Loucy (cell line): ENCODE results near the gene LTB.
A peak's percentile ranks its signal among the peaks of the same experiment; 100 is the strongest.

ENCODE experiments used
- H2AFZ ChIP-seq: fragments of 200-600 bp; sonication (generic); 2 replicates; pipeline ENCODE4 v1.6.0; 2016; ENCODE audit warnings: antibody characterized with exemption, mild to moderate bottlenecking, low read length, moderate library complexity
- H3F3A ChIP-seq: fragments of 200-600 bp; 2 replicates; pipeline ENCODE4 v1.6.0; 2016; ENCODE audit warnings: antibody characterized with exemption, low read depth, mild to moderate bottlenecking
- H3K27me3 ChIP-seq: fragments of 200-600 bp; sonication (generic); 2 replicates; pipeline ENCODE4 v1.6.1; 2014; ENCODE audit warnings: low read length, mild to moderate bottlenecking; ENCODE audit not compliant: insufficient read depth, poor library complexity, severe bottlenecking
- H3K36me3 ChIP-seq: fragments of 200-600 bp; sonication (generic); 2 replicates; pipeline ENCODE4 v1.6.1; 2016; ENCODE audit warnings: low read length; ENCODE audit not compliant: insufficient read depth
- H3K4me1 ChIP-seq: fragments of 200-600 bp; sonication (generic); 2 replicates; pipeline ENCODE4 v1.5.1; 2014; ENCODE audit warnings: low read length, mild to moderate bottlenecking; ENCODE audit not compliant: insufficient read depth, poor library complexity, severe bottlenecking
- H3K4me2 ChIP-seq: fragments of 200-600 bp; sonication (generic); 2 replicates; pipeline ENCODE4 v1.6.0; 2014; ENCODE audit warnings: antibody characterized with exemption, low read length, low read depth, mild to moderate bottlenecking; ENCODE audit not compliant: poor library complexity, severe bottlenecking
- H3K4me3 ChIP-seq: fragments of 200-600 bp; sonication (generic); 2 replicates; pipeline ENCODE4 v1.5.1; 2014; ENCODE audit warnings: low read length, mild to moderate bottlenecking, mixed read lengths; ENCODE audit not compliant: poor library complexity, severe bottlenecking
- H3K79me2 ChIP-seq: fragments of 200-600 bp; sonication (generic); 2 replicates; pipeline ENCODE4 v1.6.1; 2014; ENCODE audit warnings: low read length; ENCODE audit not compliant: insufficient read depth
- H3K9ac ChIP-seq: fragments of 200-600 bp; sonication (generic); 2 replicates; pipeline ENCODE4 v1.6.0; 2014; ENCODE audit warnings: mild to moderate bottlenecking, low read depth, low read length, moderate library complexity; ENCODE audit not compliant: poor library complexity, severe bottlenecking
- H3K9me2 ChIP-seq: fragments of 200-600 bp; sonication (generic); replicated peaks from 2 replicates; pipeline ENCODE4 v1.6.1; 2016; ENCODE audit warnings: low read depth, low read length, mixed read lengths
- H3K9me3 ChIP-seq: fragments of 200-600 bp; sonication (generic); 2 replicates; pipeline ENCODE4 v1.6.1; 2014; ENCODE audit warnings: mild to moderate bottlenecking, antibody characterized with exemption, low read length, low read depth; ENCODE audit not compliant: insufficient read depth
- H4K20me1 ChIP-seq: fragments of 200-600 bp; sonication (generic); 2 replicates; pipeline ENCODE4 v1.6.0; 2014; ENCODE audit warnings: antibody characterized with exemption, low read length, mild to moderate bottlenecking; ENCODE audit not compliant: insufficient read depth, poor library complexity, severe bottlenecking
- CTCF ChIP-seq: fragments of 200-600 bp; sonication (generic); conservative IDR thresholded peaks from 2 replicates; pipeline ENCODE4 v1.5.1; 2014; ENCODE audit warnings: mild to moderate bottlenecking, antibody characterized with exemption, low read length
- EZH2phosphoT487 ChIP-seq: fragments of 200-600 bp; IDR thresholded peaks from 2 replicates; pipeline ENCODE4 v1.6.1; 2018; ENCODE audit warnings: antibody characterized with exemption, mild to moderate bottlenecking, moderate library complexity, borderline replicate concordance

LTB gene

DNA sequence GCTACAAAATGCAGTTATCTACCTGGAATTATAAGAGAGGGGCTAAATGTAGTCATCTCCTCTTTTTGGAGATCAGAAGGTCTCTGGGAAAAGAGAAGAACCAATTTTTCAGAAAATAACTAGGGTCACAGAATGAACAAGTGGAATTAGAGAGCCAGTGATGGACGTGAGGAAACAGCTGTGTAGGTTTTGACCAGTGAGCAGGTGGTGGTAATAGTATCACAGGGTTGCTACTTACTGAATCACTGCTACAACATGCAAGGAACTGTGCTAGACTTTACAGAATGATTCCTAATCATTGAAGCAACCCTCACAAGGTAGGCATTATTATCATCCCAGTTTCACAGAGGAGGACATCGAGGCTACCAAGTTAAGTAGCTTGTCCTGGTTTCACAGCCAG lies 37.5 kb downstream of the LTB start:
- peaks cover 76% of the 10 kb centered on the region for H3K79me2 ChIP-seq
- H3K9me2 ChIP-seq = no peaks in the 10 kb centered on the region
- peaks cover 24% of the 10 kb centered on the region for H4K20me1 ChIP-seq
- H3K4me1 ChIP-seq = peaks cover 38% of the 10 kb centered on the region
- peaks cover 13% of the 10 kb centered on the region for H3K27me3 ChIP-seq
- no peak overlapping the region for H3K4me3 ChIP-seq
- H3K9me3 ChIP-seq = no peaks in the 10 kb centered on the region
- no peak for TF ChIP-seq EZH2phosphoT487
- no peak for TF ChIP-seq CTCF
- H3K36me3 ChIP-seq = peaks cover 12% of the 10 kb centered on the region
- H2AFZ ChIP-seq = no peak overlapping the region
- H3F3A ChIP-seq = no peaks in the 10 kb centered on the region; the same call in 1 of the 2 replicates
- no peak overlapping the region for H3K9ac ChIP-seq
- H3K4me2 ChIP-seq = no peak overlapping the region

- Histone ChIP-seq H3K27me3 (peaks cover 13% of the 10 kb centered on the region), H3K9me3 (no peaks in the 10 kb centered on the region), H3K9ac (peak overlapping the region; percentile 99), H2AFZ (no peak overlapping the region), H3K4me3 (no peak overlapping the region), H4K20me1 (peaks cover 35% of the 10 kb centered on the region), H3F3A (no peaks in the 10 kb centered on the region; the same call in 1 of the 2 replicates), H3K36me3 (peaks cover 22% of the 10 kb centered on the region), H3K4me2 (peak overlapping the region; percentile 98), H3K9me2 (no peaks in the 10 kb centered on the region), H3K79me2 (peaks cover 76% of the 10 kb centered on the region), H3K4me1 (peaks cover 38% of the 10 kb centered on the region)
- TF ChIP-seq CTCF (no peak), EZH2phosphoT487 (no peak)
These were observed 38.6 kb downstream of the LTB start for GRCh38 chr6:31543639-31544038.

DNA sequence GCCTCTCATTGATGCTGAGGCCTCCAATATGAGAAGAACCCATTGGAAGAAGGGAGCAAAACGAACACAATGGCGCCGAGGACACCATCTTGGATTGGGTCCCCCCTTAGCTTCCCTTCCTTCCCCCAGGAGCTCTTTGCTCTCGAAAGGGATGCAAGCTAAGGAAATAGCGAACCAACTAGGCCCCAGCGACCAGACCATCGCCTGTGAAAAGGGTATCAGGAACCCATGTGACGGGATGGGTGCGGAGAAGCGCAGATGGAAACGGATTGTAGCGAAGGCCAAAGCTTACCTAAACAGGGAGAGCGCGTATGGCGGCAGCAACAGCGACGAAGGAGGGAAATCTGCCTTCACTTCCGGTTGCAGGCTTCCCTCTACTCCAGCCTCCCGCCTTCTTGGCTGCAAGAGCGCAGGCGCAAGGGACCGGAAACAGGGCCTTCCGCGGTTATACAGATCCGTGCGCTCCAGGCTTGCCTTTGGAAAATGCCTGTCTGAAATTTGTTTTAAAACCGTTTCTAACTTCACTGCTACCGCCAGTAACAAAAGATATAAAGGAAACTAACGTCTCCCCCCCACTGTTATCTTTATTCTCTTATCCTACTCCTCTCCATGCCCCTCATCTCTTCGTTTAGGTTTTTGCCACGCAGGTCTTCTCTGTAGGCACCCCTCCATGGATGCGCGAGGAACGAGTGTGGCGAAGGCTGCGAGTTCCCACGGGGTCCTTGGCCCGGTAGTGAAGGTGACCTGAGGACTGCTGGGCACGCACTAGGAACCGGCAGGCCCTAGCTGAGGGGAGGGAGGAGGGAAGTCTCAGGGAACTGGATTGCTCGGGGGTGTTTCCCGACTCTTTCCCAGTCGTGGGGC lies 40.3 kb downstream of the LTB start, which contains the start of gene DDX39B:
Gene DDX39B, minus strand, starts transcription at position 346 of the 864 bp plus-strand sequence. CDS start 1,471 bp downstream, outside the sequence.
- peak within 1 kb of the TSS; percentile 53 for H2AFZ ChIP-seq

More for the DNA sequence above, 40.3 kb downstream of the LTB start, which contains the start of gene DDX39B:
- Histone ChIP-seq H3K36me3 (peaks cover 35% of the 10 kb centered on the region), H3K9me2 (no peaks in the 10 kb centered on the region), H3K4me1 (peaks cover 36% of the 10 kb centered on the region), H3K27me3 (peaks cover 13% of the 10 kb centered on the region), H3K9ac (peak within 1 kb of the TSS; percentile 99), H3K79me2 (peaks cover 81% of the 10 kb centered on the region), H3F3A (no peaks in the 10 kb centered on the region; the same call in 1 of the 2 replicates), H3K4me3 (peak within 1 kb of the TSS; percentile 94), H4K20me1 (peaks cover 52% of the 10 kb centered on the region), H3K9me3 (no peaks in the 10 kb centered on the region), H3K4me2 (peak within 1 kb of the TSS; percentile 98)
- no peak for TF ChIP-seq CTCF
- TF ChIP-seq EZH2phosphoT487 = no peak
